HG03060 (cell line): ENCODE results near the gene PLA1A.

Experiments used
- ATAC-seq: cut with Tn5 transposase; IDR thresholded peaks from one replicate; pipeline ENCODE4 v1.9.1; 2021; ENCODE audit warnings: low read depth, moderate number of reproducible peaks; ENCODE audit not compliant: unreplicated experiment

PLA1A gene

DNA sequence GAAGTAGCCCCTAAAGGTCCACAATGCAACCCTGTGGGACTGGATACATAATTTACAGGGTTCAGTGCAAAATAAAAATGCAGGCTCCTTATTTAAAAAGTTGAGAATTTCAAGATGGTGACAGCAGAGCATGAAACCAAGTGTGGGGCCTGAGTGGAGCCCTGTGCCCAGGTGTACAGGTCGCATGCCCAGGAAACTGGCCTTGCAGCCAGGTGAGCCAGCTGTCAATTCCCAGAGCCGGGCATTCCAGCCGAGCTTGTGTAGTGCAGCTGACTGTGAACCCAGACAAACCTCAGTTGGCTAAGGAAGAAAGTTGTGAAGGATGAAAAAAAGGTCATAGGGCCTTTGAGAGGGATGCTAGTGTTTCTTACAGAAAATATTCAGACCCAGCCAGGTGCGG lies 35.1 kb downstream of the PLA1A start:
- no peak for ATAC-seq

DNA sequence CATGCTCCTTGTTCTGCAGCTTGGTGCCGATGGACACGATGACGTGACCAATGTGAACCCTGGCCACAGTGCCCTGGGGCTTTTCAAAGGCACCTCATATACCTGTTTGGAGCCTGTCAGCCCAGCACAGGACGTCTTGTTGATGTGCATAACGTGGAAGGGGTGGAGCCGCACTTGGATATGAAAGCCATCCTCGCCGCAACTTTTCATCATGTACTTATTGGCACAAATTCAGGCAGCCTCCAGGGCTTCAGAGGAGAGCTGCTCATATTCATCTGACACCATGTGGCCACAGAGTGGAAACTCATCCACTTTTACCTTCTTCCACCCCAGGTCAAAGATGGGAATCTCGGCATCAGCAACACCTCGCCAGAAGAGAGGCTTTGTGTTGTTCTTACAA lies 38.0 kb downstream of the PLA1A start:
- ATAC-seq: no peak

DNA sequence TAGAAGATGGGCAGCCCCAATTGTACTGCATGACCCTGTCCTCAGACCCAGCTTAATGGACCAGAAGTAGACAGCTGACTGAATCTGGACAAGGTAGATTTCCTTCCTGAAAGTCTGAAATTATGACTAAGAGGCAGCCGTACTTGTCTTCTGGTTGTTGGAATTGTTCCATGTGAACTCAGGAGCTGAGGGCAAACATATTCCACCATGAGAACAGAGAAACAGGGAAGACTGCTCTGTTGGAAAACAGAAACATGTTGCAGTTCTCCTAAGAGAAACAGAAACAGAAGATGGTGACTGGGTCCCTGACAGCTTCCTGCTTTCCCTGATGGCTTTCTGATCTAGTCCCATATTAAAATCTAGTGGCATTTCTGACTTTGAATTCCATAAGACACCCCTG lies 38.6 kb downstream of the PLA1A start:
- ATAC-seq: no peak

DNA sequence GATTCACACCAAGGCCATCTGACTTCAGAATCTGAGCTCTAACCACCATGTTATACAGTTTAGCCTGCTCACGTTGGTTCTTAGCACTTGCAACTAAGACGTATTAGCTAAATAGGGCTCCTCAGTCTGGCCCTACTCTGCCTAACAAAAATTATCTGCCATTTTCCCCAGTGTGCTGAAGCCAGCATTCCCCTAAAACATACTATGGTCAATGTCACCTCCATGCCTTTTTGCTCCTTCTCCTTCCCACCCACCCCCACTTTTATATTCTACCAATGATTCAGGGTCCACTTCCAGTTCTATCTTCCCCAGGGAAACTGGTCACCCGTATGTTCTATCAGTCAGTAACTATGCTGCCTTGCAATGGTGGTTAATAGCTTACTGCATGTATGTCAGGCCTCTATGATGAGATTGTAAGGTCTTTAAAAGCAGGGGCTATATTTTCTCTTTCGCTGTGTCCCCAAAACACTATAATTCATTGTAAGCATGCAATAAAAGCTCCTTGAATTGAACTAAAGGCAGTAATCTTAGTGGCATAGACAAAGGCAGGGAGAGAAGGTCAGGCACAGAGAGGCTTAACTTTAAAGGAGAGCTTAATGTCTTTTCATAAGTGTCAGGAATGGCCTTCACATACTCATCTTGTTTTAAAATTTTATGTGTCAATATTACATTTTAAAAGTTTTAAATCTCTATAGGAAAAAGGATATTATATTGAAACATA lies 39.4 kb downstream of the PLA1A start:
- ATAC-seq: no peak

DNA sequence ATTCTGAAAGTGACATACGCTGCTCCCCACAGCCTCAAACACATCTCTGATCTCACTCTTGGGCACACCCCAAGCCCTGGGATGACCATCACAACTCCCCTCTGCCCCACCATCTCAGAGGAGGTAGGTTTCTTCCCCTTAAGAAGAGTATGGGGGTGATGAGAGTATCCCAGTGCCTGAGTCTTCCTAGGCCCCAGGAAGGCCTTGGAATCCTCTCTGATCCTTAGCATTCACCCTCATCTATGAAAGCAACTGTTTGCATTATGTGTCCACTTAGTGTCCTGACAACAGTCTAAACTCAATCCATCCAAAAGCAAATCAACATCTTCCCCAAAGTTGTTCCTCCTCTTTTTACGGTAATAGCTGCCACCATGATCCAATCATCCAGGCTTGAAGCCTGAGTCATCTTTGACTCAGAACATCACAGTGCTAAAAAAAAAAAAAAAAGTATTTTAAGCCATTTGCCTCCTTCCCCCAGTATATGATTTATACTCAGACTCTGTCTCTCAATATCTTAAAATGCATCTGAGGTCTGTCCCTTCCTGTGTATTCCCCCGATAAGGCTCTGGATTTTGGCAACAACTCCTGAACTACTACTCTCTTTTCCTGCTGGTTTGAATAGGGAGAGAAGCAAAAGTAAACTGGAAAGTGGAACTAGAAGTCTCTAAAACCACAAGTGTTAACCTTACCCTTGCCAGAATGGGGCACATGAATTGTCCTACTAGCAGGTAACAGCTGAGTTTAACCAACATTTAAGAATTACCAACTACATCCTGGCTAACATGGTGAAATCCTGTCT lies 40.2 kb downstream of the PLA1A start:
- ATAC-seq: peak; percentile 19

DNA sequence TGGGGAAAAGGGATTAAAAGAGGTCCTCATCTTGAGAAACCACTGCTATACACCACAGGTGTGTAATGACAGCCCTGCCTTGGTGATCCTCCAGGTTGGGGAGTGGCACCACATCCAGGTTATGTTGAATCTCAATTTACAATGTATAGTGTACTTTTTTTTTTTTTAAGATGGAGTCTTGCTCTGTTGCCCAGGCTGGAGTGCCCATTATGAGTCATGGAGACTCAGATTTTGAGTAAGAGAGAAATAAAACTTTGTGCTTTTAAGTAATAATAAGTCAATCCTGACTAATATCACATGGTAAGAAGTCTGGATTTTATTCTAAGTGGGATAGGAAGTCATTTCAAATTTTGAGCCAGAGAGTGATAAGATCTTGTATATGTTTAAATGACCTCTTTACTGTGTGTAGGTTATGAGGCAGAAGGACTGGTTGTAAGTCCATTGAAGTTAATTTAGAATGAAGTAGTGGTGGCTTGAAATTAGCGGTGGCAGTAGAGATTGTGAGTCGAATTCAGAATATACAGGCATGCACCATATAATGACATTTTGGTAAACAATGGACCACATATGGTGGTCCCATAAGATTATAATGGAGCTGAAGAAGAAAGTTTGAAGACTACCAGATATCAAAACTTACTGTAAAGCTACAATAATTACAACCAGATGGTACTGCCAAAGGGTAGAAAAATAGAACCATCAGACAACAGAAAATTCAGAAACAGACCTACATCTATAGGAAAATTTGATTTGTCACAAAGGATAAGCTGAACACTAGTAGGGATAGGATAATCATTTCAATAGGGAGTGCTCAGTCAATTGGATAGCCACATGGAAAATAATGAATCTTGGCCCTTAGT lies 42.0 kb downstream of the PLA1A start:
- no peak for ATAC-seq

DNA sequence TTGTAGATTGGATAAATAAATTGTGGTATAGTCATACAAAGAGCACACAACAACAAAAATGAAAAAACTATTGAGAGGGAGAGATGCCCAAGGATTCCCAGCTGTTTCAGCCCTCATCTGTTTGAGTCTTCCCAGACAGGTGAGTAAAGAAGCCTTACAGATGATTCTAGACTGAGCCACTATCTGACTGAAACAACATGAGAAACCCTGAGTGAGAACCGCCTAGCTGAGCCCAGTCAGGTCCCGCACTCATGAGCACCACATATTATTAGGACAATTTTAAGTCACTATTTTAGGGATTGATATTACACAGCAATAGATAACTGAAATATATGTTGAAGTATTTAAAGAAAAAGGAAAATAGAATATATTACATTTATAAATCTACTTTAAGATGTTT lies 43.7 kb downstream of the PLA1A start:
- ATAC-seq: no peak

DNA sequence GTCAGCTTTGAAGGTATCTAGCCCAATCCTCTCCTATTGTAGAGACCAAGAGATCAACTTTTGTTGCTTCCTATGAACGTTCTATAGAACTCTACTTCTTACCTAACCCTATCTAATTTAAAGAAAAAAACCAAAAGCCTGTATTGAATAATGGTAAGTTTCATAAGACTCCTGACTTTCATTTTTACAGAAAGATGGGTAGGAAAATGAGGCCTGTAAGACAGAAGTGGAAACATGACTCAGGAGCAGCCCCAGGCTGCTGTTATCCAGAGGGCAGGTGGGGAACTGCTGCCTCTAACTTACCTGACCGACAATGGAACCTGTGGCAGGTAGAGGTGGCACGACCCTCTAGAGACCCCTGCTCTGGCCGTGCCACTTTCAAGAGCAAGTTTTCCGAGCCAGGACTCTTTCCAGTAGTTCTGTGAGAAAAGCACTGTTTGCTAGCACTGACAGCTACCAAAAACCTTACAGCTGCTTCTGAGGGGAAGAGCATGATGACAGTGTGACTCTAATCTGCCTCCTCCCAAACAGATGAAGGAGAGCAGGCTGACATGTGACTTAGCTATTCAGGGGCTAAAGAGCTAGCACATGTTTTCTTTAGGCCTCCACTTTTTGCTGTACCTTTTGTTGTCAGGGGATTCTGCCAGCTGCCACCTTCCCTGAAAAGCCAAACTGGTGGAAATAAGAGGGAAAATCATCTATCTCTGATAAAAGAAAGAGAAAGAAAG lies 45.2 kb downstream of the PLA1A start:
- no peak for ATAC-seq

DNA sequence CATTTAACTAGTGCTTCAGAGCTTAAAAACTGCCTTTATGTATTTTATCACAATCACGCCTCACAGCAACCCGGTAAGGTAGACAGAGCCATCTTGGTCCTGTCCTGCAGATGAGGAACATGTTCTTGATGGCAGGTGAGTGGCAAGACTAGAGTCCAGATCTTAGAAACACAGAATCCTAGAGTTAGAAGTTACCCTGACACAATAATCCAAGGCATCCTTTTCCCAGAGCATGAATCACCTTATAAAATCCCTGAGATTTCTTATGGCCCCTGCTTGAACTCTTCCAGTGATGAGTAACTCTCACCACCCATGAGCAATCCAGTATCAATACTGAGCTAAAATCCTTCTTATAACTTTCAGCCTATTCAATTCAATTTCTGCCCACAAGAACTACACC lies 45.8 kb downstream of the PLA1A start:
- ATAC-seq: no peak

DNA sequence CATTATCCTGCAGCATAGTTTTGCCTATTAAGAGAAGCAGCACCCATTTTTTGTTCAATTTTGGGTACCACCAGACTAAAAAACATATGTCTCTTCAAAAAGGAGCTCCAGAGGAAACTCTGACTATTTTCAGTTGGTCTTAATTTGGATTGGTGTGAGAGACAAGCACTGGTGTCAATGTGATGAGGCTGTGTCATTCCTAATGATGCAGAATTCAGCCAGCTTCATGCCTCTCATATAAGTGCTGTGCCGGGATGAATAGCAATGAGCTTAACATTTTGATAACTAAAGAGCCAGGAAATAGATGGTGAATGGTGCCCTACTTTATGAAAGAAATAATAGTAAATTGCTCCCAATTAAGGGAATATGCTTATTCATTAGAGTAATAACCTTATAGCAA lies 46.8 kb downstream of the PLA1A start:
- no peak for ATAC-seq

DNA sequence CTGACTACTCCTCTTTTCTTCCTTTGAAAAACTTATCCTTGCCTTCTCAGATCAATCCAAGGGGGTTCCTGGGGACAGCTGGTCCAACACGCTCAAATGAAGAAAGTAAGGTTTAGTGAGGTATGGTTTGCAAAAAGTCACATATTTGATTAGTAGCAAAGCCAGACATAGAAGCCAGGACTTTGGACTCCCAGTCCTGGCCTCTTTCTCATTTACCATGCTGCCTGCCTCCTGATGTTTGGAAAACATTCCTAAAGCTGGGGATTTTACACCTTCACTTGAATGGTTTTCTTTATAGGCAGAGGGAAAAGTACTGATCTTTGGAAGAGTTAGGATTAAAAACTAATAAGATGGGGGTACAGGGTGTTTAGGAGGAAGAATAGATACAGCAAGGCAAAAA lies 48.1 kb downstream of the PLA1A start:
- no peak for ATAC-seq

DNA sequence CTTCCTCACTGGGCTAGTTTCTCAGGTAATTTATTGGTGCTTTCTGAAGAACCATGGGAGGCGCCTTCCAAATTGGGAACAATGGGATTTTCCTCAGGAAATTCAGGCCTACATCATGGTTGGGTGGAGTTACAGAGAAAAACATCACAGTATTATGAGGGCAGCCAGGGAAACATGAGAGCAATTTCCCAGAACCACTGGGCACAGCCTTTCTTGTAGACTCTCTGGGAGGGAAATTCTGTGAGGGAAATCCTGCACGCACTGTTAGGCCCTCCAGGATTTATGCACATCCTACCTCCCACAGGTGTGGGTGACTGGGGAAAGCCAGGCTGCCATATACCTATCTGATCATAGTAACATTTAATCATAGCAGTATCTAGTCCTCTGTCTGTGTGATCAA lies 49.5 kb downstream of the PLA1A start:
- no peak for ATAC-seq

DNA sequence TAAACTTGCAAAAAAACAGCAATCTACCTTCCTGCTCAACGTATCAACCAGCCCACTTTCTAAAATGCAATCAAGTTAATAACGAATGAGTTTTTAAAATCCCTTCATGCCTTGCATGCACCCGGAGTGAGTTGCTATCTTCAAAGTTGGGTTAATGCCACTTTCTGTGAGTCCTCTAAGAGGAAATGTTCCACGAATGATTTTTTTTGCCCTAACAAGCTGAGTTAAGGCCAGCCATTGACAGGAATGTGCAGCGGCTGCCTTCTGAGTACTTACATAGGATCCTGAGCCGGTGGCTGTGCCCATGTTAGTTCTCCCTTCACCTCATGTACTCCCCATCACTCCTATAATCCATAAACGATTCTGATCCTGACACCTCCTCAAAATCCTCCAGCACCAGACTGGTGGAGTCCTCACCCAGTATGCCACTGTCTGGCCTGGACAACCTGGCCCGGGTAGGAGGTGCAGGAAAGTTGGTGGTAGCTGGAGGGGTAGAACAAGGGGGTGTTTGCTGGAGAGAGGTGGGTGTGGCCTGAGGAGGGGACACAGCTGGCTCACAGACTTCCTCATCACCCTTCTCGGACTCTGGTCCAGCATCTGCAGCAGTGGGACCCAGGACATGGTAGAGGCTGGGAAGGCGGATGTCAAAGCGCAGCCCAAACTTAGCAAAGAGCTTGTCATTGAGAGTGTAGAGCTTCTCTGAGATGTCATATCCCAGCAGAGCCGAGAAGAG lies 50.3 kb downstream of the PLA1A start:
- no peak for ATAC-seq

DNA sequence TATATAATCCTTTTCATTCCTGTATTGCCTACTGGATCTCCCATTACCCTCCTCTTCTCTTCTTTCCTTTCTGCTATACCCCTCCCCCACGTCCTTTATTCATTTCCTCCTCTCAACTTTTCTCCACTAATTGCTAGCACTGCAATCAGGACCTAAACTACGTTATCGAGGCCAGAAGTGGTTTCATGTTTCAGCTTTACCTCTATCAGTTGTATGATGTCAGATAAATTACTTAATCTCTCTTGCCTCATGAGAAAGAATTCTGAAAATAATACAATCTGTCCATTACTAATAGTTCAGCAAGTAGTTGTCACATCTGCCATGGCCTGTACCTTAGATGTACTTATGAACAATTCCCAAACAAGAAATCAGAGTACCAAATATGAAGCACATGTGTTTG lies 52.1 kb downstream of the PLA1A start:
- ATAC-seq: no peak

DNA sequence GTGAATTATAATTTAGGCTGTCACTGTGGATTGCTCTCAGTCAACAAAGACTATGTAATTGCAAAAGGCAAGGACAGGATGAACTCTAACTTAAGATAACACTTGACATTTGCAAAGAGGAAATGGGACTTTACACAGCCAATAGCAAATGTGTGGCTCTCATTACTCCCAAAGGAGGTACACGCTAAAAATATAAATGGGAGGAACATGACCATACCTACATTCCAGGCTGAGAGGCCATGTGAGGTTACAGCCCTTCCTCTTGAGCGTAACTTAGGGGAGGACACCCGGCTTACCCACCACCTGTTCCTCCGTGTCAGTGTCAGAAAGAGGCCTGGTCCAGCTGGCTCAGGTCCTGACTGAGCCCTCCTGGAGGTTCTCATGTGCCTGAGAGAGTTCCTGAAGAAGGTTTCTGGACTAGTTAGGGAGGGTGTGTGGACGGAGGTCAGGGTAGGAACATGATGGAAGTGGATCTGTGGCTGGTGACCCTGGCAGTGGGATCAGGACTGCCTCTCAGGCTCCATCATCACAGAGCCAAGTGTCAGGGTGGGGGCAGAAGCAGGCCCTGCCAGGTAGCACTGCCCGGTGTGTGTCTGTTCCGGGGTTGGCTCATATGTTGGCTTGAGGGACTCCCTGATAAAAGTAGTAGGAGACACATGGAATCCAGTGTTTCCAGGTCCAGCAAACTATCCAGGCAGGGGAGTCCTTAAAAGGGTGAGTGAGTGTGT lies 54.8 kb downstream of the PLA1A start:
- ATAC-seq: no peak

DNA sequence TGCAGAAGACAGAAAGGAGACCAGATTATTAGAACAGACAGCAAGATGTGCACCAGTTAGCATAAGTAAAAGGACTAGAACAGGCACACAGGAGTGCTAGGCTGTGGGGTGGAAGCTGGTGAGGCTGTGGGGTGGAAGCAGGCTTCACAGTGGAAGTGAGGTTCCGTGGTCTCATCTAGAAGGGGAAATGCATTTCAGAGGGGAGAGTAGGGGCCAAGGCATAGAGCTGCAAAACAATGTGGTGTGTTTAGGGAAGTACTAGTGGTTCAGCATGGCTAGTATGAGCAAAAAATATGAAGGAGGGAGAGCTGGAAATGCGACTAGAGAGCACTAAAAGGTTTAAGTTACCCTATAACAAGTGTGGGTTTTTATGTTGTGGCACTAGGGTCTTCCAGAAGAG lies 56.2 kb downstream of the PLA1A start:
- no peak for ATAC-seq

DNA sequence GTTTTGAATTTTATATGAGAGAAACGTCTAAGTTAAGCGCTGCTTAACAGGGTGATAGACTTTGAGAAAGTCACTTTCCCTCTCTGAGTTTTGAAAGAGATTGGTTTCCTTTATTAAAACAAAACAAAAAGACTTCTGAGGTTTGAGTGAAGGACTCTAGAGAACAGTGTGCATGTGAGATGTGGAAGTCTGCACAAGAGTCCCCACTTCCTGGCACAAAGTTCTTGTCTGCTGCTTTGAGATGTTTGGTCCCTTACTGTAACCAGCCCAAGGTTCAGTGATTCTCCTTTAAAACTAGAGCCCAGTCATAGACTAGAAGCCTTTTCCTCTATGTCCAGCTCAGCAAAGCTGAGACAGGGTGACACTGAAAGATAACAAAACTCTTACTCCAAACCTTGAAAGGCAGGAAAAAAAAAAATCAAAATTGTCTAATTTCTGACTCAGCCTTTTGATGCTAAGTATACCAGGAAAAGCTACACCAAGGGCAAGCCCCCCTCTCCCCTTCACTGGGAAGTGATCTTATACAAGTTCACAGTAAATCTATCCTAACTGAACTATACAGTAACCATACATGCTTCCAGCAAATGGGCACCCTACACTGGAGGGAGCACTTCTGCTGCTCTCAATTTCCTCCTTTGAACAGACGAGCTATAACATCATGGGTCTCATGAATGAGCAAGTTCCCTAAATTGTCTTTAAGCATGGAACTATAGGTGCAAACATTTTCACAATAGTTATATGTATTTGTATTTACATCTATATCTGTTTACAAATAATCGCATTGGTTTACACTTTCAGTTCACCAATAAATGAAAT lies 60.4 kb downstream of the PLA1A start:
- ATAC-seq: no peak

DNA sequence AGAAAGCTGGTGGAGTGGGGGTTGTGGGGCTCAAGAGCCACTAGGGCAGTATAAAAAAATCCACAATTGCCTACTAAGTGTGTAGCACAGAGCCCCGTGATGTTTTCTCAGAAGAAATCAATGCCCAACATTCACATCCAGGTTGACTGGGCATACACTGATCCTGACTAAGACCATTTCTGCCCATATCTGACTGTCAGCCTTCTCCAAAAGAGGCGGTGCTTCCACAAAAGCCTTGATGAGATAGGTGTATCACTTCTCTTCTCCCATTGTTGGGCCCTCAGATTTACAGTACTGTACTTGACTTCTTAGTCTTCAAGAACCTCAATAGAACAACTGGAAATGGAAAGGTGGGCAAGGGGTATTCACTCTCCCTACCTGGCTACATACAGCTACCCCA lies 61.3 kb downstream of the PLA1A start:
- ATAC-seq: no peak
